AG04450 (cell line): ENCODE measurements around the gene BRD9. TPM values are rescaled to one million over a fixed set of nuclear protein-coding genes. Genes with fewer than 3 reads are reported as not detected.

Source experiments
- CTCF ChIA-PET: fragments of 300-600, 350-600 bp; formaldehyde crosslinking; extraction: SDS; loops from one replicate; lab custom pipeline; 2022; ENCODE audit warnings: antibody characterized with exemption, inconsistent platforms; lab: Charles Lee
- POLR2A ChIA-PET: fragments of 350-600 bp; formaldehyde crosslinking; extraction: SDS; loops from one replicate; lab custom pipeline; 2021; ENCODE audit warnings: antibody characterized with exemption, inconsistent platforms; lab: Yijun Ruan, JAX
- DNase-seq: peaks from one replicate; pipeline ENCODE4 v3.0.0-alpha.2; 2011; ENCODE audit warnings: low read depth, low spot score
- H3K27ac ChIP-seq: one replicate; pipeline ENCODE4 v1.5.1; 2012; ENCODE audit warnings: low read depth, low read length, control low read depth
- H3K27me3 ChIP-seq: one replicate; pipeline ENCODE4 v1.6.0; 2012; ENCODE audit warnings: low read length; ENCODE audit not compliant: control insufficient read depth, insufficient read depth
- H3K4me3 ChIP-seq: 2 replicates; pipeline ENCODE4 v1.5.1; 2011; ENCODE audit warnings: mild to moderate bottlenecking, low read depth, low read length, control low read depth
- H3K9me3 ChIP-seq: 2 replicates; pipeline ENCODE4 v1.5.1; 2012; ENCODE audit warnings: low read length; ENCODE audit not compliant: control insufficient read depth, insufficient read depth
- CTCF ChIP-seq: IDR thresholded peaks from 2 replicates; pipeline ENCODE4 v1.5.1; 2011; ENCODE audit warnings: low read depth, low read length, control low read depth, inconsistent platforms
- polyA plus RNA-seq: library from polyadenylated mRNA; depleted of rRNA; stranded (reverse); fragments of >200 nt; gene quantifications from 2 replicates; pipeline ENCODE4 v1.2.3, GENCODE V29; 2011

The BRD9 gene
- polyA plus RNA-seq, 1 experiment = 10.6 TPM

GRCh38 chr5:858726-859125 lies 33.9 kb downstream of the BRD9 start:
- ChIA-PET POLR2A (no interaction called here), CTCF (no interaction called here)
- Histone ChIP-seq H3K27ac (no peak overlapping the region), H3K27me3 (no peaks in the 10 kb centered on the region), H3K4me3 (no peak overlapping the region), H3K9me3 (no peaks in the 10 kb centered on the region; the same call in 1 of the 2 replicates)
- no peak for DNase-seq
- no peak for TF ChIP-seq CTCF

- ChIA-PET POLR2A (no interaction called here), CTCF (no interaction called here)
- no peaks in the 10 kb centered on the region for H3K27me3 ChIP-seq
- no peaks in the 10 kb centered on the region; the same call in 1 of the 2 replicates for H3K9me3 ChIP-seq
- DNase-seq = no peak
- no peak overlapping the region for H3K4me3 ChIP-seq
- no peak for TF ChIP-seq CTCF
- H3K27ac ChIP-seq = no peak overlapping the region
These were observed 35.8 kb downstream of the BRD9 start for GRCh38 chr5:856531-857425.

- no peak overlapping the region for H3K4me3 ChIP-seq
- no peak overlapping the region for H3K27ac ChIP-seq
- peaks cover 6% of the 10 kb centered on the region for H3K27me3 ChIP-seq
- ChIA-PET CTCF (no interaction called here), POLR2A (no interaction called here)
- no peaks in the 10 kb centered on the region; the same call in 1 of the 2 replicates for H3K9me3 ChIP-seq
- no peak for TF ChIP-seq CTCF
- DNase-seq = no peak
These were observed 36.6 kb downstream of the BRD9 start for GRCh38 chr5:855771-856530.

- POLR2A ChIA-PET = no interaction called here
- Histone ChIP-seq H3K27ac (no peak overlapping the region), H3K27me3 (peaks cover 12% of the 10 kb centered on the region), H3K9me3 (no peaks in the 10 kb centered on the region; the same call in 1 of the 2 replicates), H3K4me3 (no peak overlapping the region)
- TF ChIP-seq CTCF = no peak
- no peak for DNase-seq
- CTCF ChIA-PET = no interaction called here
These were observed 37.4 kb downstream of the BRD9 start for GRCh38 chr5:854966-855743.
